Omental fat pad (tissue), 4 donors: ENCODE results near the gene RNF13. TPM values are rescaled to one million over a fixed set of nuclear protein-coding genes. Genes with fewer than 3 reads are reported as not detected.
A peak's percentile ranks its signal among the peaks of the same experiment; 100 is the strongest.
"Not testable (repeated sequence)": the region's sequence is repeated elsewhere in the genome, so short reads cannot be mapped to it uniquely, and the experiment has no call there.

Source experiments
- ATAC-seq: fragments of 150-250 bp; one replicate; pipeline ENCODE4 v1.9.1; 2016; ENCODE audit warnings: mild to moderate bottlenecking, moderate library complexity; ENCODE audit not compliant: low FRiP score
- DNase-seq: peaks from one replicate; pipeline ENCODE4 v3.0.0-alpha.2; 2019; ENCODE audit warnings: low spot score
- CTCF ChIP-seq, 3 donors: fragments of 450-650 bp; IDR thresholded peaks; one replicate each; pipeline ENCODE4 v1.5.1; 2016 to 2017; ENCODE audit warnings: antibody characterized with exemption in 3 of 3, mild to moderate bottlenecking in 3 of 3, moderate library complexity in 2 of 3
- total RNA-seq, 4 donors: library from RNA; depleted of rRNA; stranded (reverse); fragments of >200 nt; gene quantifications; one replicate each; pipeline ENCODE4 v1.1.0, GENCODE V29; 2016

The RNF13 gene
- total RNA-seq, 4 donors from 2014 or later = 77.7 to 105 (median 95.9) TPM

GRCh38 chr3:149820183-149820582, 7.2 kb downstream of the RNF13 start:
- TF ChIP-seq CTCF (IDR thresholded peaks at IDR 0.05) = no peak
- no peak for DNase-seq
- ATAC-seq = peak; percentile 58

- TF ChIP-seq CTCF (IDR thresholded peaks at IDR 0.05) = no peak
- ATAC-seq (no peak), DNase-seq (no peak)
Observed at GRCh38 chr3:149826636-149827035, 13.6 kb downstream of the RNF13 start.

- TF ChIP-seq CTCF (IDR thresholded peaks at IDR 0.05) = no peak
- no peak for ATAC-seq
- DNase-seq = no peak
Observed at GRCh38 chr3:149828390-149828789, 15.4 kb downstream of the RNF13 start.

- not testable (repeated sequence) for ATAC-seq, DNase-seq
Observed at GRCh38 chr3:149829631-149830030, 16.6 kb downstream of the RNF13 start.

GRCh38 chr3:149830902-149831301, 17.9 kb downstream of the RNF13 start:
- no peak for TF ChIP-seq CTCF (IDR thresholded peaks at IDR 0.05)
- ATAC-seq = no peak
- no peak for DNase-seq

- TF ChIP-seq CTCF (IDR thresholded peaks at IDR 0.05) = no peak
- DNase-seq (no peak), ATAC-seq (no peak)
Observed at GRCh38 chr3:149831321-149831720, 18.3 kb downstream of the RNF13 start.

GRCh38 chr3:149832086-149832485, 19.1 kb downstream of the RNF13 start:
- no peak for DNase-seq
- no peak for ATAC-seq
- no peak for TF ChIP-seq CTCF (IDR thresholded peaks at IDR 0.05)

- DNase-seq (no peak), ATAC-seq (no peak)
- TF ChIP-seq CTCF (IDR thresholded peaks at IDR 0.05) = no peak
Observed at GRCh38 chr3:149833241-149833640, 20.2 kb downstream of the RNF13 start.

GRCh38 chr3:149838491-149838890, 25.5 kb downstream of the RNF13 start:
- DNase-seq, ATAC-seq: not testable (repeated sequence)

GRCh38 chr3:149839469-149839868, 26.5 kb downstream of the RNF13 start:
- not testable (repeated sequence) for ATAC-seq, DNase-seq
